HepG2 (cell line): Measurements from ENCODE around the gene C1orf159. TPM values are rescaled to one million over a fixed set of nuclear protein-coding genes. Genes with fewer than 3 reads are reported as not detected.

ENCODE experiments used
- ATAC-seq: fragments of 200-7000 bp; cut with Tn5 transposase; 3 replicates; pipeline ENCODE4 v1.9.1; 2020; ENCODE audit warnings: mild to moderate bottlenecking, moderate library complexity
- BruUV-seq: library from RNA; stranded (reverse); fragments of 400-500 nt; replicated peaks from 2 replicates; lab custom pipeline; 2021; lab: Mats Ljungman, UMichigan
- CTCF ChIA-PET: fragments of 300-600 bp; formaldehyde crosslinking; extraction: SDS; loops from one replicate; lab custom pipeline; 2021; ENCODE audit warnings: low total read pairs, inconsistent platforms, low intra/inter-chr PET ratio; lab: Yijun Ruan, JAX
- POLR2A ChIA-PET: fragments of 350-600 bp; sonication (Branson Sonifier 250); formaldehyde crosslinking; loops from one replicate; lab custom pipeline; 2020; ENCODE audit warnings: antibody characterized with exemption, inconsistent platforms; lab: Yijun Ruan, JAX
- DNase-seq: peaks from one replicate; pipeline ENCODE4 v3.0.0-alpha.2; 2015; ENCODE audit warnings: low spot score
- FAIRE-seq: peaks from 3 replicates; lab custom pipeline; 2011; peaks lifted over from hg19 to GRCh38; lab: Jason Lieb, UNC
- H2AFZ ChIP-seq: one replicate; pipeline ENCODE4 v1.6.1; 2011; ENCODE audit warnings: low read length, inconsistent platforms
- H3K27ac ChIP-seq: fragments of 300-600 bp; 3 replicates; pipeline ENCODE4 v1.8.0; 2011; ENCODE audit warnings: mixed run types, mild to moderate bottlenecking, mixed read lengths, low read length, inconsistent platforms; ENCODE audit not compliant: insufficient read depth; ENCODE audit errors: extremely low read length
- H3K27me3 ChIP-seq, 2 experiments: fragments of 200-600 bp in 1 of 2; 2 replicates in 1 of 2; 3 replicates in 1 of 2; pipeline versions ENCODE4 v1.6.0 to v1.8.0; 2011; ENCODE audit warnings: low read length in 2 of 2, mild to moderate bottlenecking in 2 of 2, moderate library complexity in 2 of 2, inconsistent platforms in 1 of 2; ENCODE audit not compliant: insufficient read depth in 2 of 2, control insufficient read depth in 1 of 2
- H3K36me3 ChIP-seq, 2 experiments: fragments of 200-600 bp in 1 of 2; replicated peaks in 1 of 2; 2 replicates in 1 of 2; 3 replicates in 1 of 2; pipeline versions ENCODE4 v1.5.1 to v1.8.0; 2011; ENCODE audit warnings: low read length in 2 of 2, inconsistent platforms in 1 of 2; ENCODE audit not compliant: insufficient read depth in 2 of 2, control insufficient read depth in 1 of 2
- H3K4me1 ChIP-seq: 2 replicates; pipeline ENCODE4 v1.5.1; 2012; ENCODE audit warnings: low read length, inconsistent platforms; ENCODE audit not compliant: insufficient read depth
- H3K4me2 ChIP-seq: 2 replicates; pipeline ENCODE4 v1.6.0; 2011; ENCODE audit warnings: low read depth, low read length, inconsistent platforms
- H3K4me3 ChIP-seq, 3 experiments: fragments of 200-600 bp in 1 of 3; sonication (generic), shearing (Covaris generic) in 1 of 3; replicated peaks in 1 of 3; 2 replicates each; pipeline ENCODE4 v1.5.1; 2011 to 2016; ENCODE audit warnings: low read length in 3 of 3, inconsistent platforms in 2 of 3, low read depth in 2 of 3, mild to moderate bottlenecking in 2 of 3, control low read depth in 1 of 3, mixed read lengths in 1 of 3; ENCODE audit not compliant: insufficient read depth in 1 of 3
- H3K79me2 ChIP-seq: one replicate; pipeline ENCODE4 v1.6.1; 2011; ENCODE audit warnings: low read length, inconsistent platforms; ENCODE audit not compliant: insufficient read depth
- H3K9ac ChIP-seq: 2 replicates; pipeline ENCODE4 v1.6.0; 2011; ENCODE audit warnings: mild to moderate bottlenecking, low read depth, low read length, inconsistent platforms; ENCODE audit not compliant: insufficient read depth
- H3K9me3 ChIP-seq: 2 replicates; pipeline ENCODE4 v1.5.1; 2012; ENCODE audit warnings: mild to moderate bottlenecking, low read length
- H4K20me1 ChIP-seq: 2 replicates; pipeline ENCODE4 v1.6.0; 2011; ENCODE audit warnings: inconsistent platforms, mild to moderate bottlenecking, low read length, moderate library complexity; ENCODE audit not compliant: insufficient read depth
- HNF1A ChIP-seq, 2 experiments: sonication (generic) in 1 of 2; formaldehyde crosslinking in 1 of 2; IDR thresholded peaks; 2 replicates each; pipeline versions ENCODE4 v1.4.0 to v1.6.1; 2016 to 2020; ENCODE audit warnings: borderline replicate concordance in 1 of 2, low read depth in 1 of 2, mild to moderate bottlenecking in 1 of 2, missing genetic modification reagents in 1 of 2
- LCORL ChIP-seq, 2 experiments: fragments of 450-650 bp in 1 of 2; sonication (generic) in 1 of 2; formaldehyde crosslinking in 1 of 2; IDR thresholded peaks; 2 replicates each; pipeline versions ENCODE4 v1.5.0 to v1.6.1; 2017 to 2020; ENCODE audit warnings: antibody characterized with exemption in 1 of 2, missing genetic modification reagents in 1 of 2
- NR2F2 ChIP-seq: IDR thresholded peaks from 2 replicates; pipeline ENCODE4 v1.6.1; 2012; ENCODE audit warnings: low read depth, inconsistent platforms, borderline replicate concordance
- NR2F6 ChIP-seq, 2 experiments: IDR thresholded peaks; 2 replicates each; pipeline ENCODE4 v1.6.1; 2016; ENCODE audit warnings: antibody characterized with exemption in 1 of 2, mild to moderate bottlenecking in 1 of 2
- RAD21 ChIP-seq: fragments of 450-650 bp; formaldehyde crosslinking; IDR thresholded peaks from 2 replicates; pipeline ENCODE4 v1.5.0; 2020; ENCODE audit warnings: mild to moderate bottlenecking
- SAP130 ChIP-seq: IDR thresholded peaks from 2 replicates; pipeline ENCODE4 v1.6.1; 2016; ENCODE audit warnings: low read depth
- SOX6 ChIP-seq, 2 experiments: fragments of 450-650 bp in 1 of 2; sonication (generic) in 1 of 2; formaldehyde crosslinking in 1 of 2; IDR thresholded peaks; 2 replicates each; pipeline versions ENCODE4 v1.4.0 to v1.6.1; 2017 to 2020; ENCODE audit warnings: antibody characterized with exemption in 1 of 2, mild to moderate bottlenecking in 1 of 2, missing genetic modification reagents in 1 of 2
- TFE3 ChIP-seq: IDR thresholded peaks from 2 replicates; pipeline ENCODE4 v1.6.1; 2016
- ZBTB14 ChIP-seq: sonication (generic); formaldehyde crosslinking; IDR thresholded peaks from 2 replicates; pipeline ENCODE4 v1.4.0; 2020; ENCODE audit warnings: missing genetic modification reagents
- ZGPAT ChIP-seq: IDR thresholded peaks from 2 replicates; pipeline ENCODE4 v1.6.1; 2016; ENCODE audit warnings: mild to moderate bottlenecking
- ZNF414 ChIP-seq: sonication (generic); formaldehyde crosslinking; IDR thresholded peaks from 2 replicates; pipeline ENCODE4 v1.5.0; 2020; ENCODE audit warnings: missing genetic modification reagents
- WGBS: methylation state at CpG from one replicate; pipeline ENCODE4 v1.1.6; 2017; ENCODE audit warnings: low lambda C conversion rate; 5-methylcytosine and 5-hydroxymethylcytosine counted together
- in situ Hi-C: cut with HindIII; loops from 2 replicates; pipeline ENCODE4 v1.10.0; 2017; ENCODE audit warnings: low pct_unique_long_range_greater_than_20kb; ENCODE audit not compliant: extremely low pct_ligation_motif_present
- intact Hi-C: fragments of 100-400 bp; cut with micrococcal nuclease; formaldehyde crosslinking; loops from one replicate; pipeline ENCODE4 v1.10.0; 2022; ENCODE audit not compliant: unreplicated experiment
- polyA plus RNA-seq, 8 experiments: library from polyadenylated mRNA; depleted of rRNA in 3 of 8; stranded (reverse) in 7 of 8; unstranded in 1 of 8; fragments of >200 nt; fragmentation: Illumina TruSeq in 4 of 8; extraction: Trizol in 4 of 8; gene quantifications; 2 replicates each; pipeline versions ENCODE4 v1.2.1 to v1.2.3, GENCODE V29; 2011 to 2016; ENCODE audit warnings: low read depth in 4 of 8, missing spikeins in 1 of 8, mixed read lengths in 1 of 8; ENCODE audit not compliant: insufficient read depth in 1 of 8
- total RNA-seq, 5 experiments: library from RNA; depleted of rRNA; stranded (reverse); fragments of >200 nt; fragmentation: Illumina TruSeq; extraction: Trizol; gene quantifications; 2 replicates each; pipeline ENCODE4 v1.2.3, GENCODE V29; 2016; ENCODE audit warnings: low read depth in 1 of 5

The C1orf159 gene
- total and polyA plus RNA-seq, 2 of the 13 experiments (the other 11 are each of a cell fraction or from before 2014, with no cell fraction given) = 3.8 to 6.7 TPM

GRCh38 chr1:1130206-1131120, 14.6 kb upstream of the C1orf159 start:
- Histone ChIP-seq H3K4me1 (peaks cover 60% of the 10 kb centered on the region), H3K4me2 (peak overlapping the region; percentile 93), H3K36me3 (no peaks in the 10 kb centered on the region), H2AFZ (no peak overlapping the region), H3K9ac (peak overlapping the region; percentile 53; the same call in 1 of the 2 replicates), H3K4me3 (peak overlapping the region; percentile 18 to 61 (median 38)), H3K79me2 (peaks cover 5% of the 10 kb centered on the region), H4K20me1 (no peaks in the 10 kb centered on the region), H3K27me3 (no peaks in the 10 kb centered on the region), H3K9me3 (no peaks in the 10 kb centered on the region), H3K27ac (peak overlapping the region; percentile 44)
- ATAC-seq (peak; percentile 19), DNase-seq (peak; percentile 54), FAIRE-seq (peak; percentile 60)
- WGBS = 18% methylated on average over 35 of the region's 43 CpGs
- ChIA-PET POLR2A (interaction anchor here (0.7 to 3.0 kb wide), 6 partner anchors 14 to 107 kb away, joined by 3 to 30 read pairs (median 6); partner anchors contain the start of gene C1orf159), CTCF (no interaction called here)
- in situ Hi-C loops (no loop called here), intact Hi-C loops (no loop called here)
- BruUV-seq = no TSS peak
- TF ChIP-seq RAD21 (peak; percentile 9; the same call in 1 of the 2 replicates), ZGPAT (CRISPR knock-in tag) (0 out of 2 replicates have a peak, but pooled peaks have one; percentile 27), NR2F2 (no peak), ZNF414 (CRISPR knock-in tag) (0 out of 2 replicates have a peak, but pooled peaks have one; percentile 44), ZBTB14 (CRISPR knock-in tag) (no peak), TFE3 (CRISPR knock-in tag) (peak; percentile 54; the same call in 1 of the 2 replicates), SOX6 (IDR thresholded peaks at IDR 0.05) (no peak), SOX6 (CRISPR knock-in tag; IDR thresholded peaks at IDR 0.05) (peak; percentile 33; the same call in 1 of the 2 replicates), HNF1A (IDR thresholded peaks at IDR 0.05; ENCODE audit: low read depth) (no peak), HNF1A (CRISPR knock-in tag; IDR thresholded peaks at IDR 0.05; ENCODE audit: borderline replicate concordance) (0 out of 2 replicates have a peak, but pooled peaks have one; percentile 17), LCORL (IDR thresholded peaks at IDR 0.05) (no peak), LCORL (CRISPR knock-in tag; IDR thresholded peaks at IDR 0.05) (peak; percentile 58; the same call in 1 of the 2 replicates), SAP130 (CRISPR knock-in tag) (peak; percentile 63), NR2F6 (IDR thresholded peaks at IDR 0.05) (no peak), NR2F6 (CRISPR knock-in tag; IDR thresholded peaks at IDR 0.05) (0 out of 2 replicates have a peak, but pooled peaks have one; percentile 19)
